Measurements from ENCODE around the gene ITGB5. TPM values are rescaled to one million over a fixed set of nuclear protein-coding genes. Genes with fewer than 3 reads are reported as not detected.

The ITGB5 gene
- total and polyA plus RNA-seq, 2 donors (not counting 1 experiment from before 2014, with no cell fraction given): 0.15 to 0.54 TPM

Small RNA genes within 50 kb of the gene (small RNA-seq; reads per million reads assigned to genes)
- not detected for gene MIR544B (ENCODE audit: insufficient read length, low read depth, low replicate concordance)

Other genes with a start within 250 kb of the ITGB5 start
- 21.4 and 25.1 TPM in 2 replicates for gene UMPS, start 156.9 kb downstream of the ITGB5 start, total RNA-seq
- 6.6 and 9.7 TPM in 2 replicates for gene UMPS, start 156.9 kb downstream of the ITGB5 start, polyA plus RNA-seq
- gene MUC13, start 47.4 kb upstream of the ITGB5 start, total RNA-seq: not detected in 2 replicates
- not detected in 2 replicates for gene MUC13, start 47.4 kb upstream of the ITGB5 start, polyA plus RNA-seq
- gene HEG1, start 168.6 kb upstream of the ITGB5 start, total RNA-seq: 8.9 and 9.2 TPM in 2 replicates
- gene HEG1, start 168.6 kb upstream of the ITGB5 start, polyA plus RNA-seq: 2.4 and 5.1 TPM in 2 replicates